Measurements from ENCODE around the gene KCNJ11.

Gene KCNJ11

GRCh38 chr11:17379383-17380180 is 8.9 kb downstream of the KCNJ11 start:
- Histone ChIP-seq H3K36me3 (ENCODE audit: control insufficient read depth, insufficient read depth, low read length) (no peaks in the 10 kb centered on the region), H3K9me3 (ENCODE audit: control insufficient read depth, insufficient read depth, low read length) (peaks cover 15% of the 10 kb centered on the region; the same call in 1 of the 2 replicates), H3K9ac (ENCODE audit: low read depth, low read length) (no peak overlapping the region), H3K4me1 (ENCODE audit: control insufficient read depth, insufficient read depth, low read length) (no peaks in the 10 kb centered on the region), H3K4me3 (ENCODE audit: low read depth, low read length) (no peak overlapping the region), H3K27me3 (ENCODE audit: control insufficient read depth, insufficient read depth, low read length) (no peaks in the 10 kb centered on the region), H3K27ac (ENCODE audit: low read depth, low read length) (no peak overlapping the region)

- H3K9ac ChIP-seq (ENCODE audit: low read depth, low read length): no peak overlapping the region
- no peak overlapping the region for H3K4me3 ChIP-seq (ENCODE audit: low read depth, low read length)
- H3K4me1 ChIP-seq (ENCODE audit: control insufficient read depth, insufficient read depth, low read length): no peaks in the 10 kb centered on the region
- no peak overlapping the region for H3K27ac ChIP-seq (ENCODE audit: low read depth, low read length)
- no peaks in the 10 kb centered on the region for H3K36me3 ChIP-seq (ENCODE audit: control insufficient read depth, insufficient read depth, low read length)
- no peaks in the 10 kb centered on the region for H3K27me3 ChIP-seq (ENCODE audit: control insufficient read depth, insufficient read depth, low read length)
- peaks cover 16% of the 10 kb centered on the region for H3K9me3 ChIP-seq (ENCODE audit: control insufficient read depth, insufficient read depth, low read length)
Observed at GRCh38 chr11:17378655-17379054, 9.8 kb downstream of the KCNJ11 start.

GRCh38 chr11:17376493-17376892 is 12.0 kb downstream of the KCNJ11 start:
- H3K4me3 ChIP-seq (ENCODE audit: low read depth, low read length): no peak overlapping the region
- H3K36me3 ChIP-seq (ENCODE audit: control insufficient read depth, insufficient read depth, low read length): no peaks in the 10 kb centered on the region
- H3K4me1 ChIP-seq (ENCODE audit: control insufficient read depth, insufficient read depth, low read length): no peaks in the 10 kb centered on the region

GRCh38 chr11:17375547-17375946 is 12.9 kb downstream of the KCNJ11 start:
- Histone ChIP-seq H3K4me3 (ENCODE audit: low read depth, low read length) (no peak overlapping the region), H3K4me1 (ENCODE audit: control insufficient read depth, insufficient read depth, low read length) (no peaks in the 10 kb centered on the region), H3K9ac (ENCODE audit: low read depth, low read length) (no peak overlapping the region), H3K27ac (ENCODE audit: low read depth, low read length) (no peak overlapping the region), H3K9me3 (ENCODE audit: control insufficient read depth, insufficient read depth, low read length) (peaks cover 46% of the 10 kb centered on the region), H3K36me3 (ENCODE audit: control insufficient read depth, insufficient read depth, low read length) (no peaks in the 10 kb centered on the region), H3K27me3 (ENCODE audit: control insufficient read depth, insufficient read depth, low read length) (no peaks in the 10 kb centered on the region)

More at GRCh38 chr11:17376493-17376892, 12.0 kb downstream of the KCNJ11 start:
- Histone ChIP-seq H3K27me3 (ENCODE audit: control insufficient read depth, insufficient read depth, low read length) (no peaks in the 10 kb centered on the region), H3K27ac (ENCODE audit: low read depth, low read length) (no peak overlapping the region), H3K9ac (ENCODE audit: low read depth, low read length) (no peak overlapping the region), H3K9me3 (ENCODE audit: control insufficient read depth, insufficient read depth, low read length) (peaks cover 38% of the 10 kb centered on the region)

GRCh38 chr11:17371614-17372013 is 16.8 kb downstream of the KCNJ11 start:
- Histone ChIP-seq H3K27ac (ENCODE audit: low read depth, low read length) (no peak overlapping the region), H3K4me1 (ENCODE audit: control insufficient read depth, insufficient read depth, low read length) (no peaks in the 10 kb centered on the region), H3K36me3 (ENCODE audit: control insufficient read depth, insufficient read depth, low read length) (no peaks in the 10 kb centered on the region), H3K9me3 (ENCODE audit: control insufficient read depth, insufficient read depth, low read length) (peaks cover 46% of the 10 kb centered on the region), H3K27me3 (ENCODE audit: control insufficient read depth, insufficient read depth, low read length) (no peaks in the 10 kb centered on the region), H3K4me3 (ENCODE audit: low read depth, low read length) (no peak overlapping the region), H3K9ac (ENCODE audit: low read depth, low read length) (no peak overlapping the region)

GRCh38 chr11:17369684-17370243 is 18.7 kb downstream of the KCNJ11 start:
- Histone ChIP-seq H3K36me3 (ENCODE audit: control insufficient read depth, insufficient read depth, low read length) (no peaks in the 10 kb centered on the region), H3K4me3 (ENCODE audit: low read depth, low read length) (no peak overlapping the region), H3K4me1 (ENCODE audit: control insufficient read depth, insufficient read depth, low read length) (no peaks in the 10 kb centered on the region), H3K9ac (ENCODE audit: low read depth, low read length) (no peak overlapping the region), H3K9me3 (ENCODE audit: control insufficient read depth, insufficient read depth, low read length) (peaks cover 46% of the 10 kb centered on the region), H3K27me3 (ENCODE audit: control insufficient read depth, insufficient read depth, low read length) (no peaks in the 10 kb centered on the region), H3K27ac (ENCODE audit: low read depth, low read length) (no peak overlapping the region)

GRCh38 chr11:17369094-17369493 is 19.4 kb downstream of the KCNJ11 start:
- H3K27me3 ChIP-seq (ENCODE audit: control insufficient read depth, insufficient read depth, low read length): no peaks in the 10 kb centered on the region
- peaks cover 46% of the 10 kb centered on the region for H3K9me3 ChIP-seq (ENCODE audit: control insufficient read depth, insufficient read depth, low read length)
- H3K4me1 ChIP-seq (ENCODE audit: control insufficient read depth, insufficient read depth, low read length): no peaks in the 10 kb centered on the region
- no peaks in the 10 kb centered on the region for H3K36me3 ChIP-seq (ENCODE audit: control insufficient read depth, insufficient read depth, low read length)
- no peak overlapping the region for H3K4me3 ChIP-seq (ENCODE audit: low read depth, low read length)
- H3K9ac ChIP-seq (ENCODE audit: low read depth, low read length): no peak overlapping the region
- H3K27ac ChIP-seq (ENCODE audit: low read depth, low read length): no peak overlapping the region

GRCh38 chr11:17368551-17368950 is 19.9 kb downstream of the KCNJ11 start:
- H3K9me3 ChIP-seq (ENCODE audit: control insufficient read depth, insufficient read depth, low read length): peaks cover 44% of the 10 kb centered on the region
- H3K4me1 ChIP-seq (ENCODE audit: control insufficient read depth, insufficient read depth, low read length): no peaks in the 10 kb centered on the region
- no peak overlapping the region for H3K4me3 ChIP-seq (ENCODE audit: low read depth, low read length)
- H3K9ac ChIP-seq (ENCODE audit: low read depth, low read length): no peak overlapping the region
- no peak overlapping the region for H3K27ac ChIP-seq (ENCODE audit: low read depth, low read length)
- H3K36me3 ChIP-seq (ENCODE audit: control insufficient read depth, insufficient read depth, low read length): no peaks in the 10 kb centered on the region
- no peaks in the 10 kb centered on the region for H3K27me3 ChIP-seq (ENCODE audit: control insufficient read depth, insufficient read depth, low read length)

GRCh38 chr11:17366495-17366894 is 22.0 kb downstream of the KCNJ11 start:
- Histone ChIP-seq H3K27ac (ENCODE audit: low read depth, low read length) (no peak overlapping the region), H3K9ac (ENCODE audit: low read depth, low read length) (no peak overlapping the region), H3K9me3 (ENCODE audit: control insufficient read depth, insufficient read depth, low read length) (peaks cover 23% of the 10 kb centered on the region), H3K4me1 (ENCODE audit: control insufficient read depth, insufficient read depth, low read length) (no peaks in the 10 kb centered on the region), H3K36me3 (ENCODE audit: control insufficient read depth, insufficient read depth, low read length) (no peaks in the 10 kb centered on the region), H3K4me3 (ENCODE audit: low read depth, low read length) (no peak overlapping the region), H3K27me3 (ENCODE audit: control insufficient read depth, insufficient read depth, low read length) (no peaks in the 10 kb centered on the region)

- Histone ChIP-seq H3K9me3 (ENCODE audit: control insufficient read depth, insufficient read depth, low read length) (no peaks in the 10 kb centered on the region), H3K4me3 (ENCODE audit: low read depth, low read length) (no peak overlapping the region), H3K27ac (ENCODE audit: low read depth, low read length) (no peak overlapping the region), H3K27me3 (ENCODE audit: control insufficient read depth, insufficient read depth, low read length) (peaks cover 54% of the 10 kb centered on the region), H3K9ac (ENCODE audit: low read depth, low read length) (no peak overlapping the region), H3K36me3 (ENCODE audit: control insufficient read depth, insufficient read depth, low read length) (no peaks in the 10 kb centered on the region), H3K4me1 (ENCODE audit: control insufficient read depth, insufficient read depth, low read length) (peaks cover 18% of the 10 kb centered on the region)
Observed at GRCh38 chr11:17354601-17354991, 33.9 kb downstream of the KCNJ11 start.

GRCh38 chr11:17353821-17354600 is 34.4 kb downstream of the KCNJ11 start:
- peaks cover 60% of the 10 kb centered on the region for H3K27me3 ChIP-seq (ENCODE audit: control insufficient read depth, insufficient read depth, low read length)
- H3K4me3 ChIP-seq (ENCODE audit: low read depth, low read length): peak overlapping the region; percentile 59
- H3K36me3 ChIP-seq (ENCODE audit: control insufficient read depth, insufficient read depth, low read length): no peaks in the 10 kb centered on the region
- no peak overlapping the region for H3K9ac ChIP-seq (ENCODE audit: low read depth, low read length)
- H3K9me3 ChIP-seq (ENCODE audit: control insufficient read depth, insufficient read depth, low read length): no peaks in the 10 kb centered on the region
- no peak overlapping the region for H3K27ac ChIP-seq (ENCODE audit: low read depth, low read length)
- H3K4me1 ChIP-seq (ENCODE audit: control insufficient read depth, insufficient read depth, low read length): peaks cover 18% of the 10 kb centered on the region
